ENCODE measurements around the gene PTPRJ.

The PTPRJ gene

DNA sequence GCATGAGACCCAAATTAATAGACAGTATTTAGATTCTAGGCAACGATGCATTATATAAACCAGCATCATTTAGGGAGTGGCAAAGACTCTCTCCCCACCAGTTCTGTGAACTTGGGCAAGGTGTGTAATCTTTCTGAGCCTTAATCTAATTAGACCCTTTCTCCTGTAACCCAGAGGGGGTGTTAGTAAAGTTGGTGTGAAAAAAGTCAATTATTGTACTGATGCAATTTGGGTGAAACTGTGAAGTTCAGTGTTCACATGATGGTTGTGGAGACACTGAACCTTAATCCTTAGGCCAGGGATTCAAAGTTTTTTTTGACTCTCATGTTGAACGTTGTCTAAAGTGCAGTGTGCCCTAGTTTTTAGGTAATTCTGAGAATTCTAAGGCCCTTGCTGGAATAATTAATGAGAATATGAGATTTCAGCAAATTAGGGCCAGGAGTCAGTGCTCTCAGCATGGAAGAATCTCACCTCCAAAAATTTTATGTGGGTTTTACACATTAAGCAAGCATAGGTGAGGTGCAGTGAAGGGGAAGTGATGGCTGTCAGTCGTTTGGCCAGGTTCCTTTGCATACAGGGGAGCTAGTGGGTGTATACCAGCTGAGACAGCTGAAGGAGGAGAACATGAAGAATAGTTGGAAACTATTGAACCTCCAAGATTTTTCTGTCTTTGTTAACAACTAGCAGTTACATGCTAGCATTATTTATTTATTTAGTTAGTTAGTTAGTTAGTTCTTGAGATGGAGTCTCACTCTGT, 94.2 kb downstream of the PTPRJ start:
- DNase-seq: no peak

DNA sequence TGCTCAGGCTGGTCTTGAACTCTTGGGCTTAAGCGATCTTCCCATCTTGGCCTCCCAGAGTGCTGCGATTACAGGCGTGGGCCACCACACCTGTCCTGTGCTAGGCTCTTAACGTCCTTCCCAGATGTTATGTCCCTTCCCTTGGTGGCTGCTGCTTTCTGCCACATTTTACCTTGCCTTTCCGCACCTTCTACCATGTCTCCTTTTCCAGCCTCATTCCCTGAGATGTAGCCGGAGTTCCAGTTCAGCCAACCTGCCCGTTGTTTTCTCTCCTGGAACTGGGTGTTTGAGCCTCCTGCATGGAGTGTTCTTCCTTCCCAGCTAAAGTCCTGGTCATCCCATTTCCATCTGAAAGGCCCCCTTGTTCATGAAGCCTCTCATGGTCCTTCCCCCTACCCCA, 95.3 kb downstream of the PTPRJ start:
- no peak for DNase-seq

DNA sequence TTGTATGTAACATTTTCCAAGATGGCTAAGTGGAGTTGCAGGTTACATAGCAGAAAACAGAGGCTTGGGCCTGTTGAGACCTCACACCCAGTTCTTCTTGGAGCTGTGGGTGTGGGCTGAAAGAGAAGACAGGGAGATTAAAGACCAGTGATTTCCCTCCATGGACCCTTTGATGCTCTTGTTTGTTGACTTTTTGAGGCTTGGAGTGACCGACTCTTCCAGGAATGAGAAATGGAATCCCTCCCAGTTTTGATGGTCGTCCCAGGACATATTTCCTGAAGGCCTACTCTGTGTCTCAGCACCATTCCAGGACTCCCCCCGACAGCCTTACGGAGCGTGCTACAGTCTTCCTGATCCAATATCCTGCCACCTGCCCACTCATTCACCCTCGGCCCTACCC, 96.9 kb downstream of the PTPRJ start:
- DNase-seq: no peak

DNA sequence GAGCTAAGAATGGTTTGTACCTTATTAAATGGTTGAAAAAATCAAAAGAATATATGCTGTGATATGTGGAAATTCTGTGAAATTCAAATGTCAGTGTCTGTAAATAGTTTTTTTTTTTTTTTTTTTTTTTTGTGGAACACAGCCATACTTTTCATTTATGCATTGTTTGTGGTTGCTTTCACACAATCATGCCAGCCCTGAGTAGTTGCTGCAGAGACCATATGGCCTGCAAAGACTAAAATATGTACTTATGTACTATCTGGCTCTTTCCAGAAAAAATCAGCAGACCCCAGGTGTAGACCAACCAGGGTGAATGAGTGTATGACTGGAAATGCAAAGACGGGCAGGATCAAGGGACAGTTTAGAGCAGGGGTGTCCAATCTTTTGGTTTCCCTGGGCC, 98.3 kb downstream of the PTPRJ start:
- no peak for DNase-seq

GRCh38 chr11:48079596-48079995, 99.2 kb downstream of the PTPRJ start:
- DNase-seq: no peak

DNA sequence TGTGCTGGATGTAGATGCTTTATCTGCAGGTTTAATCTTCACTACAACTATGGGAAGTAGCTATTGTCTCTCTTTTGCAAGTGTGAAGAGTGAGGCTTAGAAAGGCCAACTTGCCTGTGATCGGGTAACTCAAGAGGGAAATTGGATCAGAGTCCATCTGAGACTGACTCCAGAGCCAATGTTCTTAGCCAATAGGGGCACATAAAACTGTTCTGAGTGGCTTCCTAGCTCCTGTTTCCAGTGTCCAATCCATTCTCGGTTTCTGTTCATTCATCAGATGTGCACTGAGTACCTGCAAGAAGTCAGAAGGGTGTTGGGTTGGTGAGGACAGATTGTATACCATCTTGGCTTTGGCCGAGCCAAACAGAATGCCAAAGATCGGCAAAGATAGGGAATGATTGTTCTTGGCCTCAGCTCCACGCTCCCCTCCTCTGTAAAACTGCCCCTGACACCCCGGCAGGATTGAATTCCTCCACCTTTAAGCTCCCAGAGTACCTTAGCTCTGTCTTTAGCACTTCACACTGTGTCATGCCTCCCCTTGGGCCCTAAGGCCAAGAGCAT, 100.0 kb downstream of the PTPRJ start:
- DNase-seq: no peak

GRCh38 chr11:48081151-48082010, 101.0 kb downstream of the PTPRJ start:
- peak; percentile 74 for DNase-seq

DNA sequence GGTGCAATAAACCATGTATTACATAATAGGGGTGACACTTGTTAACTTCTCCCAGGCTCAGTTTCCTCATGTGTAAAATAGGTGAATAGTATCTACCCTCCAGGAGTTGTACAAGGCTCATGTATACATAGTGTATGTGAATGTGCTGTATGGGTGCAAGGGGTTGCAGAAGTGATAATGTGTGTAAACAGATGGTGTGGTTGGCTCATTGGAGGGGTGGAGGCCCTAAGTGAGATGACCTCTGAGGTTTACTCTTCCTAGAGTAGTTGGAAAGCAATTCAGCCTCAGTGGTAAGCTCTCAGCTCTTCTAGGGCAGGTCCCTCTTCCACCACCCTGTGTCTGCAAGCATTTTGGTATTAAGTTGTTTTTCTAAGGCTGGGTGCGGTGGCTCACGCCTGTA, 102.4 kb downstream of the PTPRJ start:
- DNase-seq: no peak

DNA sequence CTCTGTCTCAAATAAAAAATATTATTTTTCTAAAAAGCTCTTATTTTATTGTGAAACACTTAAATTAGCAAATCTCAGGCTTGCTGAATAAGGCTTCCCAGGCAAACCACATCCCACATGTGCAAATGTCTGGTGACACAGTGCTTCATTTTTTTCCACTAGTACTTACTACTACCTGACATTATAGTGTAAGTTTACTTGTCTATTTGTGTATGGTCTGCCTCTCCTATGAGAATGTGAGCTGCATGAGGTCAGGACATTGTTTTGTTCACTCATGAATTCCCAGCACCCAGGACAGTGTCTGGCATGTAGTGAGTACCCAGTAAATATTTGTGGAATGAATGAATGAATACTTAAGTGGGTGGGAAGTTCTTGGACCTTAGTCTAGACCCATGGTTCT, 103.1 kb downstream of the PTPRJ start:
- no peak for DNase-seq

DNA sequence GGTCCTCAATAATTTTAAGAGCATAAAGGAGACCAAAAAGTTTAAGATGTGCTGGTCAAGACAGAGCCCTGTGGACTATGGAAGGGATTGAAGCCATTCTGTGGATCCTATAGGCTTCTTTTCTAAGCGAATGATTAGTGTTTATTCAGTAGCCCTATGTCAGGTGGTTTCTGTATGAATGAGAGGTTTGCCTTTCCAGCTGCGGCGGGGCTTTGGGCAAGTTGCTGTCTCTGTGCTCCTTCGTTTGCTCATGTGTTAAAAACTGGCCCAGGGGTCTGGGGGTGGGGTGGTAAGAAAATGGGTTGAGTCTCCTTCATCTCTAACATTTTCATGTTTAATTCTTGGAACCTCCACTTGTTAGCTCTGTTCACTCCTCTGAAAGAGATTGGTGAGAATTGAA, 105.3 kb downstream of the PTPRJ start:
- no peak for DNase-seq

DNA sequence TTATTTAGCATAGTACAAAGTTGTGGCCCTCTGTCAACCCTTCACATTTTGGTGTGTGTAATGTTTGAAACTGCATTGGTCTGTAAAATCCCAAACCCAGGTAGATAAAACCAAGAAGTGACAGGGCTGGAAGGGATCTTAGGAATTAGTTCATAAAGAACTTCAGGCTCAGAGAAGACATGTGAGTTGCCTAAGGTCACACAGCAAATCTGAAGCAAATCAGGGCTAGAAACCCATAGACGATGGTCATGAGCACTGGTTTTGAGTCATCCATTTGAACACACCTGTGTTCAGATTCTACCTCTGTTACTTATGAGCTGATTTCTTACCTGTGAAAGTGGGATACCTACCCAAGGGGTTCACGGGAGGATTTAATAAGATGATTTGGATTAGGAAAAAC, 107.1 kb downstream of the PTPRJ start:
- no peak for DNase-seq

- no peak for DNase-seq
These were observed 107.8 kb downstream of the PTPRJ start for GRCh38 chr11:48087974-48088681.

- no peak for DNase-seq
These were observed 108.3 kb downstream of the PTPRJ start for GRCh38 chr11:48088682-48089050.

DNA sequence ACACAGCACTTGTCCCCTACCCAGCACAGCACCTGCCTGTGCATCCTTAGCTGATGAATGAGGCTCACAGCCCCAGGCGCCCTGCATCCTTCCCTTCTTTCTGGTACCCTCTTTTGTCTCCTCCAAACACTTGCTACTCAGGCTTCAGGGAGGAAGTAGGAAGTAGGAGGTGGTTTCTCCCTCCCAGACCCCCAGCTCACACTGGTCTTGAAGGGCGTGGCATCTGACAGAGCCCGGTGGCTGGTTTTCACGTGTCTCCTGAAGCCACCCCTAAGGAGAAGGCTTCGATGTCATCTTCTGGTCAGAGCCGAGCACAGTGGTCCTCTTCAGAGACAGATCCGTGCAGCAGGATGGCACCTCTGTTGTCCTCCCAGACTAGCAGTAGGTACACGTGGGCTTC, 109.8 kb downstream of the PTPRJ start:
- no peak for DNase-seq

DNA sequence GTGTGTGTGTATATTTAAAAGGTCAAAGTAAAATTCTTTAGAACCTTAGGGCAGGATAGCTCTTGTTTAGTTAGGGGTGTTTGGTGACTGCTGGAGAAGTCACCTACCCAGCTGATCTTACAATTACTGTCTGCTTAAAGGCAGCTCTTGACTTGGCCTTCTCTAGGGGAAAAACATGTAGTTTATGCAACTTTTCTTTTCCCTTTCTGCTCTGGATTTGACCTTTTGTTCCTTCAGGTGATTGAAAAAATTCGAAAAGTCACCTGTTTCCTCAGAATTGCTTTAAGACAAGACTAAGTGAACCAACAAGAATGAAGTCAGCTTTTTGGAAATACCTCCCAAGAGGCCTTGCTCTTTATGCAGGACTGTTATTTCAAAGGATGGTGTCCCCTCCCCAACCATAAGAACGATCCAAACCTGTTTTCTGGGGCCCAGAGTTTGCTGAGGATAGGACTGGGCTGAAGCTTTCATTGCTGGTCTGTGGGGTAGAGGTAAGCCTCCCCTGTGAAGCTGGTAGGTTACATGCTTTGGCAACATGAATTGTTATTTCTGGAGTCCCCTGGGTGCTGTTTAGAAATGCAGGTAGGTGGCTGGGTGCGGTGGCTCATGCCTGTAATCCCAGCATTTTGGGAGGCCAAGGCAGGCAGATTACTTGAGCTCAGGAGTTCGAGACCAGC, 111.2 kb downstream of the PTPRJ start:
- DNase-seq: no peak

DNA sequence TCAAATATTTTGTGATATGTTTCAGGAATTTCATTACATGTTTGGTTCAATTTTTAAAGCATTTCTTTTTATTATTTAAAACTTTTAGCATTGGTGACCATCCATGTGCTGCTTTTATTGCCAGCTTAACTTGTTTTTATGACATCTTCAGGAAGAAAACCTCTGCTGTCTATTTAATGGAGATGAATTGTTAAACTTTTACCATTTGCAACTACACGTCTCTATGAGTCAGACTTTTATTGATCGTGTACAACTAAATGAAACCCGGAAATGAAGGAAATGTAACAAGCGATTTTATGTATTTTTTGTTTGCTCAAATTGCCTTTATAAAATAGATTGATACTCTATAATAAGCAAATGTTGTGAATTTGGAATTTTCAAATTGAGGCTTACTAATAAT, 113.0 kb downstream of the PTPRJ start:
- DNase-seq: no peak

DNA sequence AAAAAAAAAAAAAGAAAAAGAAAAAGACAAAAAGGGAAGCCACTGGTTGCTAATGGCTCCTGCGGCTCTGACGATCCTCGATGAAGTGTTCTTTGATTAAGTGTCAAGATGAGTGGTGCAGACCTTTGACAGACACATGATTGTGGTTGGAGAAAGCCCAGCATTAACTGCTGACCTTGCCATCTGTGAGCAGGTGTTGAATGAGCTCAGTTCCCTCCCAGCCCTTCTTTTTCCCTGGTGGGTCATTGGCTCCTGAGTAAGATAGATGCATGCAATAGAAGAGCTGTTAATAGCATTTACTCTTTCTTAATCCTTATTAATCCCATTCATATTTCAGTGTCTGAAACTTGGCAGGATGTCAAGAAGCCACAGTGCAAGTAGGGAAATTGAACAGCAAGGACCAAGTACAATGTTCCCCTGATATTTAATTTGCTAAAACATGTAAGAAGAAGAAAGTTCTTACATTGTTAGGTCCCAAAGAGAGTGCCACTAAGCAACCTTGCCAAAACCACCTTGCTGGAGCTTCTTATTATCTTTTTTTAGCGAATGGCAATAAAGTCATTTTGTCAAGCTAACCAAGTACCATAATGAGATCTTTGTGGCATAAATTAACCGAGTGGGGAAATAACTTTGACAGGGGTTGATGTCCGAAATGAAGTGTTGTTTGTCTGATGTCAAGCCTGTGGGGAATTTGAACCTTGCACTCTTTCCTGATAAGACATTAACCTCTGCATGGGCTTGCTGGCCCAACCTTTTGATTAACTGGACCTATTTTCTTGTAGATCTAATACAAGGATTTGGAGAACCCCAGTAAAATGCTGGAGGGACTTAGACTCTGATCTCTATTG, 113.7 kb downstream of the PTPRJ start:
- no peak for DNase-seq

DNA sequence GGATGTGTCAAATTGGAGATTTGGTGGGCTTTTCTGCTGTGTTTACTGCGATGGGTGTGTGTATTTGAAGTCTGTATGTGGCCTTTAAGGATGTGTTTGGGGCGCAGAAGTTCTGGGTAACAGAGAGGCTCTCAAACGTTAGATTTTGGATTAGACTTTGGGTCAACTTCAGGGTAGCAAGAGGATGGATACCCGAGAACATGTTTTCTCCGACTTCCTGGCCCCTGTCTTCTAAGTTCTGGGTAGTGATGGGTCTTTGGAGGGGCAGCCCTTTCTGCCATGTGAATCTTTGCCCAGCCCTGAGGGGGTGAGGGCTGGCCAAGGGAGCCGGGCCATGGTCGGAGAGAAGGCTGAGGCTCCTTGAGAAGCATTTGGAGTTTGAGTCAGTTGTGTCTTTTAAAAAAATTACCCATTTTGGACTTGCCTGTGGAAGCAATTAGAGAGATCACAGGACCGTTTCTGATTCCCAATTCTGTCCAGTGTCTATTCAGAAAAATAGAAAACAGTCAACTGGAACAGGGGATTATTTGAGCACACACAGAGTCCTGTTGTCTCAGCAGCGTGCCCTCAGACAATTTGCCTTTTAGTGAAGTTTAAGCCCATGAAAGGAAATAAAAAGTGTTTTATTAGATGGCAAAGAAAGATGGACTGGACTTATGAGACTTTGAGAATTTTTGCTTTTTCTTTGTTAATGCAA, 114.4 kb downstream of the PTPRJ start:
- peak; percentile 83 for DNase-seq

GRCh38 chr11:48095779-48096470, 115.6 kb downstream of the PTPRJ start:
- DNase-seq: no peak
